CD4-positive, alpha-beta T cell treated with Interferon alpha-2 for 1 hour (primary cell): ENCODE results near the gene GAL.
A peak's percentile ranks its signal among the peaks of the same experiment; 100 is the strongest.

Source experiments
- DNase-seq, 2 donors: peaks; one replicate each; pipeline ENCODE4 v3.0.0-alpha.2; 2020 to 2022

Gene GAL

GRCh38 chr11:68683121-68683520 lies 1.2 kb upstream of the GAL start:
- DNase-seq, result no peak

GRCh38 chr11:68683536-68684384 lies 584 bp upstream of the GAL start:
- DNase-seq, result no peak

- DNase-seq, result no peak
These were observed 1.5 kb downstream of the GAL start for GRCh38 chr11:68685656-68686380.

GRCh38 chr11:68686486-68686885 lies 2.1 kb downstream of the GAL start:
- no peak for DNase-seq

- no peak for DNase-seq
These were observed 3.0 kb downstream of the GAL start for GRCh38 chr11:68687311-68687710.

GRCh38 chr11:68687986-68688385 lies 3.6 kb downstream of the GAL start:
- DNase-seq, result no peak

GRCh38 chr11:68688881-68689280 lies 4.5 kb downstream of the GAL start:
- no peak for DNase-seq

- no peak for DNase-seq
These were observed 5.6 kb downstream of the GAL start for GRCh38 chr11:68689737-68690625.

GRCh38 chr11:68690671-68691401 lies 6.5 kb downstream of the GAL start:
- DNase-seq, result peak in 1 of 2 donors; percentile 33

- no peak for DNase-seq
These were observed 7.0 kb downstream of the GAL start for GRCh38 chr11:68691402-68691784.

- DNase-seq, result no peak
These were observed 7.8 kb downstream of the GAL start for GRCh38 chr11:68692115-68692514.

- DNase-seq, result no peak
These were observed 8.6 kb downstream of the GAL start for GRCh38 chr11:68692871-68693483.

- DNase-seq, result no peak
These were observed 9.1 kb downstream of the GAL start for GRCh38 chr11:68693484-68693882.

GRCh38 chr11:68694431-68695297 lies 10.3 kb downstream of the GAL start:
- DNase-seq, result no peak

GRCh38 chr11:68695531-68695930 lies 11.2 kb downstream of the GAL start:
- DNase-seq, result no peak

GRCh38 chr11:68698993-68699392 lies 14.6 kb downstream of the GAL start:
- no peak for DNase-seq

- no peak for DNase-seq
These were observed 20.5 kb downstream of the GAL start for GRCh38 chr11:68704887-68705286.

- no peak for DNase-seq
These were observed 23.2 kb downstream of the GAL start for GRCh38 chr11:68707527-68707926.

GRCh38 chr11:68709062-68709461 lies 24.7 kb downstream of the GAL start:
- no peak for DNase-seq

GRCh38 chr11:68710409-68710808 lies 26.1 kb downstream of the GAL start:
- DNase-seq, result no peak

GRCh38 chr11:68711114-68711513 lies 26.8 kb downstream of the GAL start:
- no peak for DNase-seq
